ENCODE data around the gene BCAN.

The BCAN gene

DNA sequence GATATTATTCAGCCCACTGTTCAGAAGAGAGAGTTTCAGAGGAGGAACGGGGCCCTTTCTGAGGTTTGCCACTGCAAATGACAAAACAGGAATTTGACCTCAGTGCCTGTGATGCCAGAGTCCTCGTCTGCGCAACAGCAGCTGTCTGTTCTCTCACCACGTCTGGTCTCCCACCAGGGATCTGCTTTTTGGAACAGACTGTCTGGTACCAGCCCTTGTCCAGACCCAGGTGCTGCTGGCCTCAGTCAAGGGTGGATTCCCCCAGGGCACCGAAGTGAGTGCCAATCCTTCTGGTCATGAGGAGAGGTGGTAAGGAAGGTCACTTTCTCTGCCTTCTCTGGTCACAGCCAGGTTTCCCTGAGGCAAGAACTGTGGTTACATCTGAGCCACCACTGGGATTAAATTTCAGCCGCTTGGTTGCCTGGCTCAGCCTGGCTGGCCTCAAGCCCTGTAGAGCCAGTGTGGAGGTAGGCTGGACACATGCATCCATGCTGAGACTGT lies 2.3 kb upstream of the BCAN start:
- no peak overlapping the region for H3K4me3 ChIP-seq (ENCODE audit: control insufficient read depth, low read depth, low read length)
- TF ChIP-seq, protein P1, sequence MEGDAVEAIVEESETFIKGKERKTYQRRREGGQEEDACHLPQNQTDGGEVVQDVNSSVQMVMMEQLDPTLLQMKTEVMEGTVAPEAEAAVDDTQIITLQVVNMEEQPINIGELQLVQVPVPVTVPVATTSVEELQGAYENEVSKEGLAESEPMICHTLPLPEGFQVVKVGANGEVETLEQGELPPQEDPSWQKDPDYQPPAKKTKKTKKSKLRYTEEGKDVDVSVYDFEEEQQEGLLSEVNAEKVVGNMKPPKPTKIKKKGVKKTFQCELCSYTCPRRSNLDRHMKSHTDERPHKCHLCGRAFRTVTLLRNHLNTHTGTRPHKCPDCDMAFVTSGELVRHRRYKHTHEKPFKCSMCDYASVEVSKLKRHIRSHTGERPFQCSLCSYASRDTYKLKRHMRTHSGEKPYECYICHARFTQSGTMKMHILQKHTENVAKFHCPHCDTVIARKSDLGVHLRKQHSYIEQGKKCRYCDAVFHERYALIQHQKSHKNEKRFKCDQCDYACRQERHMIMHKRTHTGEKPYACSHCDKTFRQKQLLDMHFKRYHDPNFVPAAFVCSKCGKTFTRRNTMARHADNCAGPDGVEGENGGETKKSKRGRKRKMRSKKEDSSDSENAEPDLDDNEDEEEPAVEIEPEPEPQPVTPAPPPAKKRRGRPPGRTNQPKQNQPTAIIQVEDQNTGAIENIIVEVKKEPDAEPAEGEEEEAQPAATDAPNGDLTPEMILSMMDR (IDR thresholded peaks at IDR 0.05; ENCODE audit: control insufficient read depth, insufficient read depth, low read depth, low read length, missing control alignments): no peak
- DNase-seq (ENCODE audit: low read depth): no peak

DNA sequence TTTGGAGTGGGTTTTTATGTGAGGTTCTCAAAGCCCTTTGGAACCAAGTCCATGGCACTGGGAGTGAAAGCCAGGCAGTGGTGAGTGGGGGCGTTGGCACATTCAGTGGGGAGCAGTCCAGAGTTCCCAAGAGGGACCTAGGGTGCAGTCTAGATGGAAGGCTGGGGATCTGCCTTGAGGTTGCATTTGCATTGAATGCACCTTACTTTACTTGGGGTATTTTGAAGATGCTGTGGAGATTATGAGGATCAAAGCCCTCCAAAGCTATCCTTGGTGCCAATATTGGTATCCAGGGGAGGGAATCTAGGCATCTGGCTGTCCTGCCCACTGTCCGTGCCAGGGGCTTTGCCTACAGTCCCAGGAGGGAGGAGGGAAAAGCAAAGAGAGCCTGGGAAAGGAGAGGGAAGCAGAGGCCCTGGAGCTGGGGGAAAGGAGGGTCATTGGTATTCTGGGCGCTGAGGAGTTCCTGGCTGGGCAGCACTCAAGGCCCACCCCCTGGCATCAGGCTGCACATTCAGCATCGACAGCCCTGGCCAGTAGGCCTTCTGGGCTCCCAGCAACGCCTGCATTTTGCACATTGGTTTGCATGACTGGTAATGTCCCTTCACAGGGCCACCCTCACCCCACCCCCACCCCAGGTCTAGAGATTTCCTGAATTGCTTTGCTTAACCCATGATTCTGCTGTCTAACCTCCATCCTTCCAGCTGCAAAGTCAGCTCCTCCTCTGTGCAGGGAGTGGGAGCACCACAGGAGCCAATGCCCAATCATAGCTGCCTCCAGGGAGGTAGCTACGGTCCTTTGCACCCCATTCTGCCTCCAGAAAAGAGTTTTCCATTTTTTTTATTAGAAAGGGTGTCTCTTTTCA lies 843 bp upstream of the BCAN start:
- TF ChIP-seq, protein P1 (IDR thresholded peaks at IDR 0.05; ENCODE audit: control insufficient read depth, insufficient read depth, low read depth, low read length, missing control alignments): no peak
- no peak overlapping the region for H3K4me3 ChIP-seq (ENCODE audit: control insufficient read depth, low read depth, low read length)
- no peak for DNase-seq (ENCODE audit: low read depth)

DNA sequence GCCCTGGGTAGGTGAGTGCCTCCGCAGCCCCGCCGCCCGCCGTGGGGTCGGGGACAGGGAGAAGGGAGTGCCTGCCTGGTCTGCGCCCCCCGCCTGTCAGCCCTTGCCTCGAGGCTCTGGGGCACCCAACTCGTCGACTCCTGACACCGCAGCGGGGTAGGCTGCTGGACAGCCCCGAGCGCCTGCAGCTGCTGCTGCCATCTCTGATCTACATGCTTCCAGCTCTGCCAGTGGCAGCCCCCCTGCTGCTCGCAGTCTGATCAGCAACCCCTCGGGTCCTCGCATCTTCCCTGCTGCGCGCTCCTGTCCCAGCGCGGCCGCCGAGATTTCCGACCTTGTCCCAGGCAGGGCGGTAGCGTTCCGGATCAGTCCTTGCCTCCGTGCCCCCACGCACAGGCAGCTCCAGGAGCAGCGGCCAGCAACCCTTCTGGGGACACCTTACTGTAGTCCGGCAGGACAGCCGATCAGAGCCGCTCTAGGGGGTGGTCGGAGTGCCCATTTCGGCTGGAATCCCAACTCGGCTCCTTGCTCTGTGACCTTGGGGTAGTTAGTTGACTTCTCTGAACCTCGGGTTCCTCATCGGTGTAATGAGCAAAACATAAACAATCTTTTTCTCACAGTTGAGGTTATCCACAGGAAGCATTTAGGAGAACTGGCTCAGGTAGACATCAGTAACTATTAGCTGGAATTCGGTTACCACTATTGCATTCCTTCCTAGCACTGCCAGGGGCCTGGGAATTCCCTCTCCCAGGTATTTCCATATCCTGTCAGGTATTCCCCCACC lies 540 bp downstream of the BCAN start:
- TF ChIP-seq, protein P1 (IDR thresholded peaks at IDR 0.05; ENCODE audit: control insufficient read depth, insufficient read depth, low read depth, low read length, missing control alignments): no peak
- no peak for DNase-seq (ENCODE audit: low read depth)
- H3K4me3 ChIP-seq (ENCODE audit: control insufficient read depth, low read depth, low read length): no peak overlapping the region

DNA sequence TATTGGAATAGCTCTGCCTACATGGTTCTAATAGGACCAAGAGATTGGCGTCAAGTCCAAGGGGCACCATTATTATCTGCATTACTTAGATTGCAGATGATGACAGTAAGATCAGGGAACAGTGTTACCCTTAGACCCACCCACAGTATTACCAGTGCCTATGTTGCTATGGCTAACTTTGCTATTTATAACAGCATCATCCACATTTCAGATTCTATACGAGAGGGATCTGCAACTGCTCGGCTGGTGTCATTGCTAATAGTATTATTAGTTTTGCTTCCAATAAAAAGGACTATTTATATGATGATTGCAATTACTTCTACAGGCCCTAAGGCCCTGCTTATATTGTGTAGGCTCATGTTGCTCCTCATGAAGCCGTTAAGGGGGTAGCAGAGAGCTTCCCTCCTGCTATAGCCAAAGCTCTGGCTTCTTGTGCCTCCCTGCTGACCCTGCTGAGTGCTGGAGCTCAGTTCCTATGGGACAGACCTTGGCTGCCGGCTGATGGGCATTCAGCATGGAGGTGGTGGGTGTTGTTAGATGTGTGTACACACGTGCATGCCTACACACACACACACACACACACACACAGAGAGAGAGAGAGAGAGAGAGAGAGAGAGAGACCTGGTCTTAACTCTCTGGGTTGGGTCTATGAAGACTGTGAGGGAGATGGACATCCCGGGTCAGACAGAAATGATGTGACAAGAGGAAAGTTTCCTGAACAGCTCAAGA lies 1.3 kb downstream of the BCAN start:
- H3K4me3 ChIP-seq (ENCODE audit: control insufficient read depth, low read depth, low read length): no peak overlapping the region
- TF ChIP-seq, protein P1 (IDR thresholded peaks at IDR 0.05; ENCODE audit: control insufficient read depth, insufficient read depth, low read depth, low read length, missing control alignments): no peak
- DNase-seq (ENCODE audit: low read depth): no peak

DNA sequence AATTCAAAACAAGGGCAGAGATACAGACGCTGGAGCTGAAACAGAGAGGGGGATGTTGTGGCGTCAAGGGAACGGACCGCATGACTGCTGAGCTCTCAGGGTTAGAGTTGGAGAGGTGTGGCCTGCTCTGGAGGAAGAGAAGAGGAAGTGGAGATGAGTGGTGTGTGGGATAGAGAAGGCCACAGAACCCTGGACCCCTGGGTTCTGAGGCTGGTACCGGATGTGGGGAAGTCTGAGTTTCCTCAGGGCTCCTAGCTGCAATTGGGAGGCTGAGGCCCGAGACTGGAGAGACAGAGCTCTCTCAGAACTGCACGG lies 1.8 kb downstream of the BCAN start:
- DNase-seq (ENCODE audit: low read depth): no peak
- no peak overlapping the region for H3K4me3 ChIP-seq (ENCODE audit: control insufficient read depth, low read depth, low read length)
- TF ChIP-seq, protein P1 (IDR thresholded peaks at IDR 0.05; ENCODE audit: control insufficient read depth, insufficient read depth, low read depth, low read length, missing control alignments): no peak

DNA sequence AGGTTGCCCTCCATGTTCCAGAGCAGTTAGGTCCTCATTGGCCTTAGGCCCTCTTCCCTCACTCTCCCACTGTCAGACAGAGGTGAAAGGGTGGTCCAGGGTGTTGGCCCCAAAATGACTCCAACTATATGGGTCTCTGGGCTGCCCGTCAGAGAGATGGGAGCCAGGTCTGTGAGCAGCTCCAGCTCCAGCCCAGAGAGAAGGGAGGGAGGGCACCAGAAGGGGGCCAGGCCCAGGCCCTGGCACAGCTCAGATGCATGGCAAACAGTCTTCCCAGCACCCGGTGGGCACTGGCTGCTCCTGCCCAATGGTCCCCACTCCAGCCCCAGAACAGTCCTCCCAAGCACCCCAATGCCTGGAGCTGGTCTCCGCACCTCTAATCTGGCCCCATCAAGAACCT lies 2.2 kb downstream of the BCAN start:
- TF ChIP-seq, protein P1 (IDR thresholded peaks at IDR 0.05; ENCODE audit: control insufficient read depth, insufficient read depth, low read depth, low read length, missing control alignments): no peak
- DNase-seq (ENCODE audit: low read depth): no peak

More for the DNA sequence above, 2.2 kb downstream of the BCAN start:
- no peak overlapping the region for H3K4me3 ChIP-seq (ENCODE audit: control insufficient read depth, low read depth, low read length)

Data from AG09309 (cell line).